Esophagus squamous epithelium (tissue), 5 donors: ENCODE measurements around the gene NDC1. TPM values are rescaled to one million over a fixed set of nuclear protein-coding genes. Genes with fewer than 3 reads are reported as not detected.

Experiments
- DNase-seq: peaks from one replicate; lab custom pipeline; 2025; lab: John Stamatoyannopoulos, UW
- H3K27ac ChIP-seq, 4 donors: fragments of 200-600 bp; sonication (generic); one replicate each; pipeline ENCODE4 v1.5.1; 2016 to 2019; ENCODE audit warnings: mild to moderate bottlenecking in 1 of 4
- H3K27me3 ChIP-seq, 4 donors: fragments of 200-600 bp; sonication (generic); 1 replicate in 3 of 4; 2 replicates in 1 of 4; pipeline versions ENCODE4 v1.5.1 to v1.6.0; 2017 to 2021; ENCODE audit warnings: antibody characterized with exemption in 1 of 4
- H3K36me3 ChIP-seq, 3 donors: fragments of 200-600 bp; sonication (generic); one replicate each; pipeline ENCODE4 v1.5.1; 2016 to 2019
- H3K4me1 ChIP-seq, 3 donors: fragments of 200-600 bp; sonication (generic); one replicate each; pipeline ENCODE4 v1.5.1; 2017 to 2019
- H3K4me3 ChIP-seq, 4 donors: fragments of 200-600 bp; sonication (generic); 1 replicate in 3 of 4; 2 replicates in 1 of 4; pipeline ENCODE4 v1.5.1; 2016 to 2019; ENCODE audit warnings: mild to moderate bottlenecking in 2 of 4, moderate library complexity in 1 of 4
- H3K9me3 ChIP-seq, 3 donors: fragments of 200-600 bp; sonication (generic); one replicate each; pipeline ENCODE4 v1.5.1; 2016 to 2019
- POLR2A ChIP-seq, 4 donors: fragments of 450-650 bp; IDR thresholded peaks; one replicate each; pipeline ENCODE4 v1.6.1; 2017; ENCODE audit warnings: antibody characterized with exemption in 4 of 4, mild to moderate bottlenecking in 4 of 4, moderate library complexity in 3 of 4
- WGBS, 2 donors: methylation state at CpG; one replicate each; pipeline ENCODE4 v1.1.5; 2018; 5-methylcytosine and 5-hydroxymethylcytosine counted together
- intact Hi-C: fragments of 100-400 bp; cut with DNase I; formaldehyde crosslinking; loops from one replicate; pipeline ENCODE4 v1.15.0; 2022
- total RNA-seq, 4 donors: library from RNA; depleted of rRNA; stranded (reverse); fragments of >200 nt; gene quantifications; one replicate each; pipeline ENCODE4 v1.1.0, GENCODE V29; 2016
- TF ChIP-seq, protein P1 (sequence below), 6 experiments: fragments of 450-650 bp in 4 of 6; fragments of 200-600 bp in 2 of 6; sonication (generic) in 2 of 6; IDR thresholded peaks; one replicate each; pipeline ENCODE4 v1.5.1; 2016 to 2019; ENCODE audit warnings: antibody characterized with exemption in 6 of 6, mild to moderate bottlenecking in 4 of 6, moderate library complexity in 4 of 6
- donor health status: DM: yes; HTN: yes; CAD: no.

NDC1 gene
- total RNA-seq, 4 donors from 2014 or later = 7.2 to 29.1 (median 21.0) TPM

DNA sequence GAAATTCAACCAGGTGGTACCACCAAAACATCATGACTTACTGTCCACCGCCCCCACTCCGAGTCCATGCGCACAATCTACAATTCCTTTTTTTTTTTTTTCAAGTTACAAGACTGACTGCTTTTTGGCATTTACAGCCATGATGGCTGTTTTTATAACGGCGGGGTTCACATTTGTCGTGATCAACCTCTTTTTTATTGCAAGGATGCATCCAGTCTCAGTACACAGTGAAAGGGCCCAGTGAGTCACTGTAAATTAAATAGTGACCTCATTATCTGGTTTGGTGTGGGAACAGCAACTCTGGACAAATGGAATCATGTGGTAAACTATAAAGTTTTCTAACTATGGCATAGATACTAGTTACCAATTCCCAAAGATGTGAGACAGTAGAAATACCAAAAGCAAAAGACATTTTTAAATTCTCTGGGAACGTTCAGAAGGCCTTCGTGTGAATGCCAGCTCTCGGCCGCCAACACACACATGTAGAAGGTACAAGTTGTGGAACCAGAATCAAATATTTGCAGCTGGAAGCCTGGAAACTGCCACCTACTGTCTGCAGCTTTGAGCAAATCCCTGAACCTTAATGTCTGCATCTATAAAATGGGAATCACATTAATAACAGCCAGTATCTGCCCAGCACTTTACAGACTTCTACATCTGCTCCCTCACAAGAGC lies 104.0 kb downstream of the NDC1 start:
- Histone ChIP-seq H3K4me3 (no peak overlapping the region), H3K27me3 (peaks cover 8 to 83% (median 13%) of the 10 kb centered on the region in 4 donors), H3K9me3 (no peaks in the 10 kb centered on the region), H3K36me3 (no peaks in the 10 kb centered on the region), H3K27ac (peak overlapping the region in 2 of 4 donors; percentile 38 to 42), H3K4me1 (peaks cover 8 to 21% (median 13%) of the 10 kb centered on the region in 3 donors)
- DNase-seq = no peak
- no peak for TF ChIP-seq POLR2A (IDR thresholded peaks at IDR 0.05)
- TF ChIP-seq, protein P1, sequence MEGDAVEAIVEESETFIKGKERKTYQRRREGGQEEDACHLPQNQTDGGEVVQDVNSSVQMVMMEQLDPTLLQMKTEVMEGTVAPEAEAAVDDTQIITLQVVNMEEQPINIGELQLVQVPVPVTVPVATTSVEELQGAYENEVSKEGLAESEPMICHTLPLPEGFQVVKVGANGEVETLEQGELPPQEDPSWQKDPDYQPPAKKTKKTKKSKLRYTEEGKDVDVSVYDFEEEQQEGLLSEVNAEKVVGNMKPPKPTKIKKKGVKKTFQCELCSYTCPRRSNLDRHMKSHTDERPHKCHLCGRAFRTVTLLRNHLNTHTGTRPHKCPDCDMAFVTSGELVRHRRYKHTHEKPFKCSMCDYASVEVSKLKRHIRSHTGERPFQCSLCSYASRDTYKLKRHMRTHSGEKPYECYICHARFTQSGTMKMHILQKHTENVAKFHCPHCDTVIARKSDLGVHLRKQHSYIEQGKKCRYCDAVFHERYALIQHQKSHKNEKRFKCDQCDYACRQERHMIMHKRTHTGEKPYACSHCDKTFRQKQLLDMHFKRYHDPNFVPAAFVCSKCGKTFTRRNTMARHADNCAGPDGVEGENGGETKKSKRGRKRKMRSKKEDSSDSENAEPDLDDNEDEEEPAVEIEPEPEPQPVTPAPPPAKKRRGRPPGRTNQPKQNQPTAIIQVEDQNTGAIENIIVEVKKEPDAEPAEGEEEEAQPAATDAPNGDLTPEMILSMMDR (IDR thresholded peaks at IDR 0.05) = no peak
- 78 to 79% methylated on average over 10 of the region's 10 CpGs for WGBS, 2 donors
- intact Hi-C loops = no loop called here

DNA sequence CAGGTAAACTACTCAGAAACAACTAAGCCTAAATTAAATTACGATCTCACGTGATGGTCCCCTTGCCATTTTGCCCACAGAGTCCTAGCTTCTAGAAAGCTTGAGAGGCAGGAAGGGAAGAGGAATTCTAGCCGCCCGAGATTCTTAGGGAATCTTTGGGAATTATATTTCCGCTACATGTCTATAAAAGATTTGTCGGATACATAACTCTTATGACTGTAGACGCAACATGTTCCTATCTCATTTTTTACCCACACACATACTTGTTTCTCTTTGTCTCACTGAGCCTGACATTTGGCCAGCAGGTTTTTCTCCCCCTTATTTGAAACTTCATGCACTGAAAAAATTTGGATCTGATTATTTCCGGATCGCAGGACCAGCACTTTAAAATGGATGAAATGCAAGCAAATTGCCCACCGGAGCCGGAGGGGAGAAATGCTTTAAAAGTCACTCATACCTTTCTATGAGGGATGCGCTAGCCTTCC lies 104.6 kb downstream of the NDC1 start:
- no peak for DNase-seq
- Histone ChIP-seq H3K36me3 (no peaks in the 10 kb centered on the region), H3K9me3 (no peaks in the 10 kb centered on the region), H3K27ac (peak overlapping the region in 2 of 4 donors; percentile 17 to 42), H3K4me1 (peaks cover 5 to 16% (median 9%) of the 10 kb centered on the region in 3 donors), H3K4me3 (no peak overlapping the region), H3K27me3 (peaks cover 6 to 77% (median 10%) of the 10 kb centered on the region in 4 donors)
- TF ChIP-seq, protein P1 (IDR thresholded peaks at IDR 0.05) = no peak
- no peak for TF ChIP-seq POLR2A (IDR thresholded peaks at IDR 0.05)
- WGBS, 2 donors = 85 to 87% methylated on average over 10 to 12 of the region's 12 CpGs
- intact Hi-C loops = no loop called here

DNA sequence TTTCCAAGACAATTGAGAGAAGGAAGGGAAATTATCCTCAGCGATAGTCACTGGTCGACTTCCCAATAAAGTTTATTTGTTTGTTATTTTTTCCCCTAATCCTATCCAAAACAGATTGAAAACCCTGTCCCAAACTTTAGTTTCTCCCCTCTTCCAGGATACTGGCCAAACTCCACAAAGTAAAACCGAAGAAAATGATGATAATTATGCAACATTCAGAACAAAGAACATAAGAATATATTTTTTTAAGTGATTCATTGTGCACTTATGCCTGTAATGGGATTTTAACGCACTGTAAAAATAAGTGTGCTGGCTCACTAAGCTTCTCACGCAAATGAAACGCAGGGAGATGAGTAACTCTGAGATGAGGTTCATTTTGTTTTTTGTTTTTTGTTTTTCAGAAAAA lies 105.2 kb downstream of the NDC1 start:
- TF ChIP-seq, protein P1 (IDR thresholded peaks at IDR 0.05) = no peak
- Histone ChIP-seq H3K27me3 (peaks cover under 1 to 71% (median 4%) of the 10 kb centered on the region in 4 donors), H3K9me3 (no peaks in the 10 kb centered on the region), H3K4me1 (peaks cover 0 to 10% (median 4%) of the 10 kb centered on the region in 3 donors), H3K36me3 (no peaks in the 10 kb centered on the region), H3K4me3 (no peak overlapping the region), H3K27ac (peak overlapping the region in 1 of 4 donors; percentile 42)
- DNase-seq = no peak
- intact Hi-C loops = no loop called here
- WGBS, 2 donors = 45 to 48% methylated on average over 6 of the region's 6 CpGs

- no peak for DNase-seq
- intact Hi-C loops = no loop called here
- Histone ChIP-seq H3K27ac (peak overlapping the region in 3 of 4 donors; percentile 1 to 55 (median 42)), H3K9me3 (no peaks in the 10 kb centered on the region), H3K4me3 (no peak overlapping the region), H3K27me3 (peaks cover 0 to 66% (median 2%) of the 10 kb centered on the region in 4 donors), H3K4me1 (peaks cover 0 to 5% (median 0%) of the 10 kb centered on the region in 3 donors), H3K36me3 (no peaks in the 10 kb centered on the region)
- WGBS, 2 donors = 37 to 41% methylated on average over 3 of the region's 3 CpGs
- TF ChIP-seq POLR2A (IDR thresholded peaks at IDR 0.05) = no peak
- TF ChIP-seq, protein P1 (IDR thresholded peaks at IDR 0.05) = no peak
Measured at GRCh38 chr1:53732409-53732808, 105.7 kb downstream of the NDC1 start.

GRCh38 chr1:53731779-53732305 lies 106.3 kb downstream of the NDC1 start:
- no peaks in the 10 kb centered on the region for H3K36me3 ChIP-seq
- intact Hi-C loops = no loop called here
- no peak for DNase-seq
- no peaks in the 10 kb centered on the region for H3K4me1 ChIP-seq
- peak overlapping the region in 3 of 4 donors; percentile 1 to 55 (median 42) for H3K27ac ChIP-seq
- no peaks in the 10 kb centered on the region for H3K9me3 ChIP-seq
- no peak for TF ChIP-seq POLR2A (IDR thresholded peaks at IDR 0.05)
- TF ChIP-seq, protein P1 (IDR thresholded peaks at IDR 0.05) = no peak
- H3K27me3 ChIP-seq = peaks cover 0 to 60% (median under 1%) of the 10 kb centered on the region in 4 donors
- no peak overlapping the region for H3K4me3 ChIP-seq
- WGBS, 2 donors = 78 to 90% methylated on average over 8 of the region's 8 CpGs
